ENCODE measurements around the gene DAG1.

Gene DAG1

GRCh38 chr3:49519296-49519695, 49.2 kb downstream of the DAG1 start:
- DNase-seq: no peak

DNA sequence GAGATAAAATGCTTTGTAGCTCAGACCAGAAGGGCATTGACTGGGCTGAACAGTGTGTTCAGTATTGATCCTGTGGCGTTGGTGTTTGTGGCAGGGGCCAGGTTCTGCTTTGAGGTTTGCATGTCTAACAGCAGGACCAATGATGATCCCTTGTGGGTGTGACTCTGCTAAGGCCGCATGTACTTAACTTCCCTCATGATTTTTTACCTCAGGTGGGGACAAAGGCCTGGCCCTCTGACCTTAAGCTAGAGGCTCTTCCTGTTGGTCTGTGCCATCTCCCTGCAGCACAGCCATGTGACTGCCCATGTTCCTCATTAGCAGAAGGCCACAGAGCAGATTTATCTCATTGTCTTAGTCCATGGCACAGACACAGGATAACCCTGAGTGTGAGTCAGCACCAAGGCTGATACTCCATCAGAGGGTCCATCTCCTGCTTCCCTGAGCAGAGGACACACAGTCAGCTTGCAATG, 49.9 kb downstream of the DAG1 start:
- DNase-seq: peak; percentile 82

DNA sequence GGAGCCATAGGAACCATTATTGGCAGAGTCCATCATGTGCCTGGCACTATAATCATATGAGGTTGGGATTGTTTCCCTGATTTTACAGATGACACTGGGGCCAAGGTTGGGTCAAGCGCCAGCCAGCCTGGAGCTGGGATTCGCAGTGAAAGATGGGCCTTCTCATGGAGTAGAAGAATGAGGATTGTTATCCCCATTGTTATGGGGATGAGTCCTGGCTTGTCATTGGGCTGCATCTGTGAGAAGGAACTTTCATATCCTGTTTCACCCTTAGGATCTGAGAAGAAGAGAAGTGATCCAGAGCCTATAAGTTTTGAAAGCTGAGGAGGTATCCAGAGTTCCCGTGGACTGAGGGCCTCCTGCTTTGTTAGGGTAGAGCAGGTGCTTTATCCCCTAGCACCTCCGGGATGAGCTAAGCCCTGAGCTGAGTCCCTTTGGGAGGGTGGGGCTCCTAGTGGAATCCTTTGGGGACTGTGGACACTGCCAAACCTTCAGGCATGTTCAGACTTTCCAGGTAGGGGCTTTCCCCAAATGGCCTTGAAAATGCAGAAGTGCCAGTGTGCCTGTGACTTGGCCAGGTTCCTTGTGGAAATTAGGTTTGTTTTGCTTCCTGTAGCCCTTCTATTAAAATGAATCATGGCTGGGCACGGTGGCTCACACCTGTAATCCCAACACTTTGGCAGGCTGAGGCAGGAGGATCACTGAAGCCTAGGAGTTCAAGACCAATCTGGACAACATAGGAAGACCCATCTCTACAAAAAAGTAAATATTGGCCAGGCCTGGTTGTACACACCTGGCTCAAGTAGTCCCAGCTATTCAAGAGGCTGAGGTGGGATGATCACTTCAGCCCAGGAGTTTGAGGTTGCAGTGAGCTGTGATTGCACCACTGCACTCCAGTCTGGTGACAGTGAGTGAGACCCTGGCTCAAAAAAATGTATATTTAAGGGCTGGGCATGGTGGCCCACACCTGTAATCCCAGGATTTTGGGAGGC, 54.0 kb downstream of the DAG1 start:
- peak; percentile 55 for DNase-seq

DNA sequence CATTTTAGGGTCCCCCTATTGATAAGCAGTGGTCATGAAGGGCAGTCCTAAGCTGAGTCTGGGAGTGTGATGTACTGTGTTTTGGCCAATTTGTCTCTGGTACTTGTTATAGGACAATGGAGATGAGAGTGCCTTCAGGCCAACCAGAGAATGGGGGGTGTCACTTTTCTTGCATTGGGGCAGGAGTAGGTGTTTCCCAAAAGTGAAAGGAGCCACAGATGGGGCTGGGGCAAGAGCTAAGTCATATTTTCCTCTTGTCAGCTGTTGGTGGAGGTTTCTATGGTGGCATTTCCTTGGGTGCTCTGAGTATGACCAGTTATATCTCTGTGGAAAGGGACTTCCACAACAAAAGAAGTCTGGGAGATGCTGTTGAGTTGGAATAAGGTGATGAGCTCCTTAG, 59.5 kb downstream of the DAG1 start:
- no peak for DNase-seq

- no peak for DNase-seq
These were observed 60.2 kb downstream of the DAG1 start for GRCh38 chr3:49530231-49530630.

DNA sequence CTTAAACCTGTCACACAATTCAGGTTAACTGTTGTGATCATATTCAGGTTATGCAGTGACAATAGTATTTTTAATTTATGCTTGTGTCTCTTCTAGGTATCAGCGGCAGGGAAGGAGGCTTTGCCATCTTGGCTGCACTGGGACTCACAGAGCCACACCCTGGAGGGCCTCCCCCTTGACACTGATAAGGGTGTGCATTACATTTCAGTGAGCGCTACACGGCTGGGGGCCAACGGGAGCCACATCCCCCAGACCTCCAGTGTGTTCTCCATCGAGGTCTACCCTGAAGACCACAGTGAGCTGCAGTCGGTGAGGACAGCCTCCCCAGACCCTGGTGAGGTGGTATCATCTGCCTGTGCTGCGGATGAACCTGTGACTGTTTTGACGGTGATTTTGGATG, 60.6 kb downstream of the DAG1 start:
- no peak for DNase-seq

DNA sequence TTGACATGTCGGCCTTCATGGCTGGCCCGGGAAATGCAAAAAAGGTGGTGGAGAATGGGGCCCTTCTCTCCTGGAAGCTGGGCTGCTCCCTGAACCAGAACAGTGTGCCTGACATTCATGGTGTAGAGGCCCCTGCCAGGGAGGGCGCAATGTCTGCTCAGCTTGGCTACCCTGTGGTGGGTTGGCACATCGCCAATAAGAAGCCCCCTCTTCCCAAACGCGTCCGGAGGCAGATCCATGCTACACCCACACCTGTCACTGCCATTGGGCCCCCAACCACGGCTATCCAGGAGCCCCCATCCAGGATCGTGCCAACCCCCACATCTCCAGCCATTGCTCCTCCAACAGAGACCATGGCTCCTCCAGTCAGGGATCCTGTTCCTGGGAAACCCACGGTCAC, 61.2 kb downstream of the DAG1 start:
- no peak for DNase-seq

DNA sequence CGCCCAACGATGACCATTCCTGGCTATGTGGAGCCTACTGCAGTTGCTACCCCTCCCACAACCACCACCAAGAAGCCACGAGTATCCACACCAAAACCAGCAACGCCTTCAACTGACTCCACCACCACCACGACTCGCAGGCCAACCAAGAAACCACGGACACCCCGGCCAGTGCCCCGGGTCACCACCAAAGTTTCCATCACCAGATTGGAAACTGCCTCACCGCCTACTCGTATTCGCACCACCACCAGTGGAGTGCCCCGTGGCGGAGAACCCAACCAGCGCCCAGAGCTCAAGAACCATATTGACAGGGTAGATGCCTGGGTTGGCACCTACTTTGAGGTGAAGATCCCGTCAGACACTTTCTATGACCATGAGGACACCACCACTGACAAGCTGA, 61.6 kb downstream of the DAG1 start:
- DNase-seq: no peak

DNA sequence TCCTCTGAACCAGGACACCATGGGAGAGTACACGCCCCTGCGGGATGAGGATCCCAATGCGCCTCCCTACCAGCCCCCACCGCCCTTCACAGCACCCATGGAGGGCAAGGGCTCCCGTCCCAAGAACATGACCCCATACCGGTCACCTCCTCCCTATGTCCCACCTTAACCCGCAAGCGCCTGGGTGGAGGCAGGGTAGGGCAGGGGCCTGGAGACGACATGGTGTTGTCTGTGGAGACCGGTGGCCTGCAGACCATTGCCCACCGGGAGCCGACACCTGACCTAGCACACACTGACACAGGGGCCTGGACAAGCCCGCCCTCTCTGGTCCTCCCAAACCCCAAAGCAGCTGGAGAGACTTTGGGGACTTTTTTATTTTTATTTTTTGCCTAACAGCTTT, 63.0 kb downstream of the DAG1 start:
- DNase-seq: no peak

GRCh38 chr3:49533786-49534519, 63.9 kb downstream of the DAG1 start:
- no peak for DNase-seq

DNA sequence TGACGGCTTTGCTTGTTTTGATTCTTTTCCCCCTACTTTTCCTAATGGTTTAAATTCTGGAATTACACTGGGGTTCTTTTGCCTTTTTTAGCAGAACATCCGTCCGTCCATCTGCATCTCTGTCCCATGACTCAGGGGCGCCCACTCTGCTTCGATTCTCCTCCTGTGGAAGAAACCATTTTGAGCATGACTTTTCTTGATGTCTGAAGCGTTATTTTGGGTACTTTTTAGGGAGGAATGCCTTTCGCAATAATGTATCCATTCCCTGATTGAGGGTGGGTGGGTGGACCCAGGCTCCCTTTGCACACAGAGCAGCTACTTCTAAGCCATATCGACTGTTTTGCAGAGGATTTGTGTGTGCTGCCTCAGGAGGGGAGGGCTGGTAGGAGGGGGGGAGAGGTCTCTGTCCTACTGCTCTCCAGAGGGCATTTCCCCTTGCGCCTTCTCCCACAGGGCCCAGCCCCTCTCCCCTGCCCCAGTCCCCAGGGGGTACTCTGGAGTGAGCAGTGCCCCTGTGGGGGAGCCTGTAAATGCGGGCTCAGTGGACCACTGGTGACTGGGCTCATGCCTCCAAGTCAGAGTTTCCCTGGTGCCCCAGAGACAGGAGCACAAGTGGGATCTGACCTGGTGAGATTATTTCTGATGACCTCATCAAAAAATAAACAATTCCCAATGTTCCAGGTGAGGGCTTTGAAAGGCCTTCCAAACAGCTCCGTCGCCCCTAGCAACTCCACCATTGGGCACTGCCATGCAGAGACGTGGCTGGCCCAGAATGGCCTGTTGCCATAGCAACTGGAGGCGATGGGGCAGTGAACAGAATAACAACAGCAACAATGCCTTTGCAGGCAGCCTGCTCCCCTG, 64.7 kb downstream of the DAG1 start:
- DNase-seq: no peak

- no peak for DNase-seq
These were observed 66.2 kb downstream of the DAG1 start for GRCh38 chr3:49535971-49536874.

DNA sequence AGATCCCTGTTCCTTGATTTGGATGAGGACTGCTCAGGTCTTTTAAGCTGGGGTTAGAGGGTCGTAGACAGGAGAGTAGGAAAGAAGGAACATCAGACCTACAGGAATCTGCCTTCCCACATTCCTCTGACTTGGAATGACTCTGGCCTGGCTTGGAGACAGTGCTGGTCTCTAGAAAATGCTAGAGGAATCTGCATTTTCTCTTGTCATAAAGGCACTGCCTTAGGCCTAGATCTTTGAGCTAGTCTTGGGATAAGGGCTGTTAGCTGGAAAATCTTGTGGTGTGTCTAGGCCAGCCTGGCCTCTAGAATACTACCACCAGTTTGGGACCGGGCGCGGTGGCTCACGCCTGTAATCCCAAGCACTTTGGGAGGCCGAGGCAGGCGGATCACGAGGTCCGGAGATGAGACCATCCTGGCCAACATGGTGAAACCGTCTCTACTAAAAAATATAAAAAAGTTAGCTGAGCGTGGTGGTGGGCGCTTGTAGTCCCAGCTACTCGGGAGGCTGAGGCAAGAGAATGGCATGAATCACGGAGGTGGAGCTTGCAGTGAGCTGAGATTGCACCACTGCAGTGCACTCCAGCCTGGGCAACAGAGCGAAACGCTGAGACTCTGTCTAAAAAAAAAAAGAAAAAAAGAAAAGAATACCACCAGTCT, 66.9 kb downstream of the DAG1 start:
- DNase-seq: no peak

DNA sequence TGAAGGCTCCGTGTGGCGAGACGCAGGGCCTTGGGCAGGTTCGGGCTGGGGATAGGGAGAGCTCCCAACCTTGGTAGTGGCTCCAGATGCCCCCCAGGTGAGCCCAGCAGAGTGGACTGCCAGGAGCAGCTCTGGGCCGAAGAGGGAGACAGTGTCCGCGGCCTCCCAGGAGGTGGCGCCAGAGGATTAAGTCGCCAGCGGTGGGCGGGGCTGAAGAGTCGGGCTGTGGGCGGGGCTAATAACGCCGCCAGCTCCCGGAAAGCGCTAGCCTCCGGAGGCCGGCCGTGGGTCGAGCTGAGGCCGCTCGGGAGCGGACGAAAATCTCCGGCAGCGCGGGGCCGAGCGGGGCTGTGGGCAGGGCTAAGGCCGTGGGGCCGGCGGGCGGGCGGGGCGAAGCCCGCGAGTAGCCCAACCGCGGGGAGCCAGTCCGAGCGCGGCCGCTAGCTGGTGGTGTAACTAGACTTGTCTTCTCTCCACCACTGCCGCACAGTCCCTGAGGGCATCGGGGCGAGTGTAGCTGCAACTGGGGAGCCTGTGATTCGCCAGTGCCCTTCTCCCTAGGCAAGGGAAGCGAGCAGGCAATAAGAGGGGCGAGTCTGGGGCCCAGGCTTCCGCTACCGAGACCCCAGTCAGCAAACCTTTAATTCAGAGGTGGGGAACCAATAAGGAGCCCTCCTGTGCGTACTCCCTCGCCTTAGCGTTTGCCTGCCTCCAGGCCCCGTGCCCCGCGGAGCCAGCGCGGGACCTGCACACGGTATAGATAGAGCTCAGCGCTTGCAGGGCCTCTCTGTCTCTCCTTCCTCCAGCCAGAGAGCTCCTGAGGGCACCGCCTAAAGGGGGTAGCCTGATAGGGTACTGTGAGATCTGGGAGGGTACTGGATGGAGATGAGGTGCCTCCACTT, 69.8 kb downstream of the DAG1 start:
- DNase-seq: peak; percentile 89

- no peak for DNase-seq
These were observed 82.0 kb downstream of the DAG1 start for GRCh38 chr3:49552087-49552486.

GRCh38 chr3:49553324-49553691, 83.2 kb downstream of the DAG1 start:
- DNase-seq: peak; percentile 60

DNA sequence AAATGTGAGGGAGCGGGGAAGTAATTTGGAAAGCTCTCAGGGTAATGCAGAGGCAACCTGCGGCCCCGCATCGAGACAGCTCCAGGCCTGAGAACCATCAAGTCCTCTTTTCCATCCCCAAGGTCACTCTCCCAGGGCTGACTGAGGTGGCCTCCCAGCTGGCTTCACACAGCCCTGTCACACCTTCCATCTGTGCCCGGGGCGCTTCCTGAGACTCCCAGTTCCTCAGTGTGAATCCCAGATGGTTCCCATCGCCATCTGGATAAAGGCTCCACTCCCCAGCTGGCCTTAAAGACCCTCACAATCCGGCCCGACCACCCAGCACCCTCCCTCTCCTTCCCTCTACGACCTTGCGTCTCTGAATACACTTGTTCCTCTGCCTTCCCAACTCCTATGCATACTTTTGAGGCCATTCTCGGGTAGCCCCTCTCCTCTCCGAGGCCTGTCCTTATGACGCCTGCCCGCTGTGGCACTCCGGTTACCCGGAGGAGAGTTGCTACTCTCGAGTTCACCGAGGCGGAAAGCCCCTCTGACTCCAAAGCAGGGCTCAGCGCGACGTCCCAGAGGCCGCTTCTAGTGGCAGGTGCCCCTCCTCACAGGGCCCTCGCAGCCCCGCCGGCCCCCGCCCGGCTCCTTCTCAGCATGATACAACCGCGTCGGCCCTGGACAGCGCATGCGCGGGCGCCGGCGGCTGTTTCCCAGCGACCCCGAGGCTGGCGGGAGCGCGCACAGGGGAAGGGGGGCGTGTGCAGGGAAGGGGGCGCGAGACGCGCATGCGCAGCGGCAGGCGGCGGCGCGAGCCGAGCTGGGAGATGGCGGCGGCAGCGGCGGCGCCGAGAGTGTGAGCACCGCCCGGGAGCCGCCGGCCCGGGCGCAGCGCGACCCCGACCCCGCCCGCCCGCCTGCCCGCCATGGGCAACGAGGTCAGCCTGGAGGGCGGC, 83.9 kb downstream of the DAG1 start, which contains the start of gene BSN:
BSN (plus strand) TSS at position 786 of the 941 bp plus-strand sequence; CDS start at position 912, 126 bp downstream.
- DNase-seq: peak; percentile 77

DNA sequence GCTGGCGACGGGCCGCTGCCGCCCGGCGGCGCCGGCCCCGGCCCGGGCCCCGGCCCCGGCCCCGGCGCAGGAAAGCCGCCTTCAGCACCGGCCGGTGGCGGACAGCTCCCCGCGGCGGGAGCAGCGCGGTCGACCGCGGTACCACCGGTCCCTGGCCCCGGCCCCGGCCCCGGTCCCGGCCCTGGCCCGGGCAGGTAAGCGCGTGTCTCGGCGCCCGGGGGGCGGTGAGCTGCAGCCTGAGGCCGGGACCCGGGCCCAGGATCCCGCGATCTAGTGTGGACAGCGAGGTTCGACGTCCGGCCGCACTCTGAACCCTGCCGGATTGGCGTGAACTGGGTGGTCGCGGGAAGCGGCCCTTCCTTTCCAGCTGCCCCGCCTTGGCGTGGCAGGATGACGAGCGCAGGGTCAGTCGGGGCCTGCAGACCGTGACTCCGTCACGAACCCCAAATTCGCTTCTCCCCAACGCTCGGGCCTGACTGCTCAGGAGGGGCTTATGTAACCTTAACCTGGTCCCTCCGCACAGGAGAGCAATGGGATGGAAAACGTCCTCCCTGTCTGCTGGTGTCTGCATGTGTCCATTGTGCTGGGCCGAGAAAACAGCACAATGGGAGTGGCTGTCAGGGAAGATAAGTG, 84.7 kb downstream of the DAG1 start:
- peak; percentile 39 for DNase-seq
